ENCODE results near the gene NASP.
A peak's percentile ranks its signal among the peaks of the same experiment; 100 is the strongest.

NASP gene
- total RNA-seq: 118 to 299 (median 172) reads per million in 3 donors

DNA sequence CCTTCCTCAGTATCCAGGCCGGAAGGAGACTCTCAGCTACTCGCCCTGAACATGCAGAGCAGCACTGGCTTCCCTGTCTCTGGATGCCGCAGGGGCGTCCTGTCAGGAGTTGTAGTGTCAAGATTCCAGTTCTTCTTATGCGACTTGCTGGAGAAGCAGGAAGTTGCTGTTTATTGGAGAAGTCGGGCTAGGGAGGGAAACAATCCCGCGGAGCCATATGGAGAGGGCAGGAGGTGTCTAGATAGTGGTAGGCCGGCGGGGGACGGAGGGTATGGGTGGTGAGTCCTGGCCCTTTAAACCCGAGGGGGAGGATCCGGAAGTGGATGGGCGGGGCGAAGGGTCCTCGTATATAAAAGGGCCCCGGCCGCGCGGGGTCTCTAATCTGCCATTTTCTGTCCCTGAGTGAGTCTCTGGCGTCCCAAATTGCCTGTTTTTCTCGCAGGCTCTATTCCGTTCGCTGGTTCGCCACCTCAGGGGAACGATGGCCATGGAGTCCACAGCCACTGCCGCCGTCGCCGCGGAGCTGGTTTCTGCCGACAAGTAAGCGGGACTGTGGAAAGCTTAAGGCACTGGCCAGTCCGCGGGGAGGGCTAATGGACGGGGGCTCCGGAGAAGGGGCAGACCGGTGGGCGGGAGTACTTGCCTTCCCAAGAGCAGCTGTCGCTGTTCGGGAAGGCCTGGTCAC lies at the start of gene NASP:
TSS of gene NASP (plus strand) at position 376 of the 685 bp plus-strand sequence. CDS start at position 482, 106 bp downstream.
- H3K9me3 ChIP-seq (ENCODE audit: control insufficient read depth, low read length): no peaks in the 10 kb centered on the region

DNA sequence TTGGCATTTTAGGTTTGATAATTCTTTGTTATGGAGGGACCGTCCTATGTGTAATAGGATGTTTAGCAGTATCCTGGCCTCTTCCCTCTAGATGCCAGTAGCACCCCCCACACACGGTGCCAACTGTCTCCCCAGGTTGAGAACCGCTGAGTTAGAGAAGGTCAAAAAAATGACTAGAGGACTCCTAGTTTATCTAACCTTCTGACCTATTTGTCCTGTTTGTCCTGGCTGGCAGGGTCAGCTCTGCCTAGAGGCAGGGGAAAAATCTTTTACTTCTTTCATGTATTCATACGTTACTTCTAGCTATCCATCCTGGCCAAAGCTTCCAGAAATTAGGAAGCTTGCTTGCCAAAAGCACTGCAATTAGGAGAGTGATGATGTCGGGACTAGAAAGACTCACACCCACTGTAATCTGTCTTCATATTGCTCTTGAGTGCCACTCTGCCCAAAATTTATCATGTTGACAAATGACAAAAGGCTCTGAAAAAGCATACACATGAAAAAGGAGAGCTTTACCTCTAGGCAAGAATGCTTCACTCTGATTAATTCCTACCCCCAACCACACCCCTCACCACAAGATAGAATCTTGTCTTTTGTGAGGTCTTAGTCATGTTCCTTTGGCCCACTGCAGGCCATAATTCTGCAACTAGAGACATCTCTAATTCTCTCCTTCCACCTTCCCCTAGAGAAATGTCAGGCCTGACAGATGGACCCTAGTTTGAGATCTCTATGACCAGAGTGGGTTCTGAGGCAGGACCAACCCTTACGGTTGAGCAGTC lies 47.7 kb upstream of the NASP start:
- Histone ChIP-seq H3K4me1 (ENCODE audit: control insufficient read depth, insufficient read depth, low read length, poor library complexity, severe bottlenecking) (no peaks in the 10 kb centered on the region), H3K27me3 (replicated peaks; ENCODE audit: control insufficient read depth, insufficient read depth, low read length, poor library complexity, severe bottlenecking) (no peaks in the 10 kb centered on the region), H3K4me3 (ENCODE audit: insufficient read depth, low read depth, low read length, poor library complexity, severe bottlenecking) (no peak overlapping the region), H3K9me3 (ENCODE audit: control insufficient read depth, low read length) (no peaks in the 10 kb centered on the region), H3K36me3 (ENCODE audit: control insufficient read depth, insufficient read depth, low read length) (no peaks in the 10 kb centered on the region), H3K27ac (ENCODE audit: insufficient read depth, low read length, poor library complexity, severe bottlenecking) (no peak overlapping the region)
- DNase-seq: no peak

More for the DNA sequence above, at the start of gene NASP:
- H3K4me1 ChIP-seq (ENCODE audit: control insufficient read depth, insufficient read depth, low read length, poor library complexity, severe bottlenecking): peaks cover 9% of the 10 kb centered on the region
- no peaks in the 10 kb centered on the region for H3K36me3 ChIP-seq (ENCODE audit: control insufficient read depth, insufficient read depth, low read length)
- DNase-seq: peak; percentile 85 to 89 (median 88)
- peak within 1 kb of the TSS; percentile 92 for H3K27ac ChIP-seq (ENCODE audit: insufficient read depth, low read length, poor library complexity, severe bottlenecking)
- H3K4me3 ChIP-seq (ENCODE audit: insufficient read depth, low read depth, low read length, poor library complexity, severe bottlenecking): peak within 1 kb of the TSS; percentile 97
- H3K27me3 ChIP-seq (replicated peaks; ENCODE audit: control insufficient read depth, insufficient read depth, low read length, poor library complexity, severe bottlenecking): no peaks in the 10 kb centered on the region

GRCh38 chr1:45536886-45537285 lies 47.0 kb upstream of the NASP start:
- Histone ChIP-seq H3K4me1 (ENCODE audit: control insufficient read depth, insufficient read depth, low read length, poor library complexity, severe bottlenecking) (no peaks in the 10 kb centered on the region), H3K36me3 (ENCODE audit: control insufficient read depth, insufficient read depth, low read length) (no peaks in the 10 kb centered on the region), H3K9me3 (ENCODE audit: control insufficient read depth, low read length) (no peaks in the 10 kb centered on the region), H3K27me3 (replicated peaks; ENCODE audit: control insufficient read depth, insufficient read depth, low read length, poor library complexity, severe bottlenecking) (no peaks in the 10 kb centered on the region), H3K4me3 (ENCODE audit: insufficient read depth, low read depth, low read length, poor library complexity, severe bottlenecking) (no peak overlapping the region), H3K27ac (ENCODE audit: insufficient read depth, low read length, poor library complexity, severe bottlenecking) (no peak overlapping the region)
- no peak for DNase-seq

- H3K4me1 ChIP-seq (ENCODE audit: control insufficient read depth, insufficient read depth, low read length, poor library complexity, severe bottlenecking): peaks cover 17% of the 10 kb centered on the region
- no peak overlapping the region for H3K4me3 ChIP-seq (ENCODE audit: insufficient read depth, low read depth, low read length, poor library complexity, severe bottlenecking)
- H3K27me3 ChIP-seq (replicated peaks; ENCODE audit: control insufficient read depth, insufficient read depth, low read length, poor library complexity, severe bottlenecking): no peaks in the 10 kb centered on the region
- no peaks in the 10 kb centered on the region for H3K9me3 ChIP-seq (ENCODE audit: control insufficient read depth, low read length)
- no peak overlapping the region for H3K27ac ChIP-seq (ENCODE audit: insufficient read depth, low read length, poor library complexity, severe bottlenecking)
- DNase-seq: no peak
- no peaks in the 10 kb centered on the region for H3K36me3 ChIP-seq (ENCODE audit: control insufficient read depth, insufficient read depth, low read length)
These were observed 42.6 kb upstream of the NASP start for GRCh38 chr1:45541193-45541592.

DNA sequence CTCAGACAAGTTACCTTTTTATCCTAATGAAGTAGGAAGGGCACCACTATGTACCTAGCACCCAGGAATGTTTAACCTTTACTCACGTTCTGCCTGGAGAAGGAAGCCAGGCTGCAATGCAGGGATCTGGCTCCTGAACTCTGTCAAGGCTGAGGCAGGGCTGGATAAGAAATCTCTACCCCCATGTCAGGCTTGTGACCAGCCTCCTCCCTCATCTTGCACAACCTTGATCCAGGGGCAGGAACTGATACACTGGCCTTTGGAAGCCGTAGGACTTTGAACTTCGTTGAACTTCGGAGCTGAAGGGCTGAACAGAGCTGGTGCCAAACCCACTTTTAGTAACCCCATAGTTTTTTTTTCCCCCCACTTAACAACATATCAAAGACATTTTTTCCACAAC lies 41.2 kb upstream of the NASP start:
- no peaks in the 10 kb centered on the region for H3K27me3 ChIP-seq (replicated peaks; ENCODE audit: control insufficient read depth, insufficient read depth, low read length, poor library complexity, severe bottlenecking)
- no peak overlapping the region for H3K4me3 ChIP-seq (ENCODE audit: insufficient read depth, low read depth, low read length, poor library complexity, severe bottlenecking)
- H3K36me3 ChIP-seq (ENCODE audit: control insufficient read depth, insufficient read depth, low read length): no peaks in the 10 kb centered on the region
- H3K27ac ChIP-seq (ENCODE audit: insufficient read depth, low read length, poor library complexity, severe bottlenecking): no peak overlapping the region
- peaks cover 17% of the 10 kb centered on the region for H3K4me1 ChIP-seq (ENCODE audit: control insufficient read depth, insufficient read depth, low read length, poor library complexity, severe bottlenecking)
- DNase-seq: no peak
- no peaks in the 10 kb centered on the region for H3K9me3 ChIP-seq (ENCODE audit: control insufficient read depth, low read length)

DNA sequence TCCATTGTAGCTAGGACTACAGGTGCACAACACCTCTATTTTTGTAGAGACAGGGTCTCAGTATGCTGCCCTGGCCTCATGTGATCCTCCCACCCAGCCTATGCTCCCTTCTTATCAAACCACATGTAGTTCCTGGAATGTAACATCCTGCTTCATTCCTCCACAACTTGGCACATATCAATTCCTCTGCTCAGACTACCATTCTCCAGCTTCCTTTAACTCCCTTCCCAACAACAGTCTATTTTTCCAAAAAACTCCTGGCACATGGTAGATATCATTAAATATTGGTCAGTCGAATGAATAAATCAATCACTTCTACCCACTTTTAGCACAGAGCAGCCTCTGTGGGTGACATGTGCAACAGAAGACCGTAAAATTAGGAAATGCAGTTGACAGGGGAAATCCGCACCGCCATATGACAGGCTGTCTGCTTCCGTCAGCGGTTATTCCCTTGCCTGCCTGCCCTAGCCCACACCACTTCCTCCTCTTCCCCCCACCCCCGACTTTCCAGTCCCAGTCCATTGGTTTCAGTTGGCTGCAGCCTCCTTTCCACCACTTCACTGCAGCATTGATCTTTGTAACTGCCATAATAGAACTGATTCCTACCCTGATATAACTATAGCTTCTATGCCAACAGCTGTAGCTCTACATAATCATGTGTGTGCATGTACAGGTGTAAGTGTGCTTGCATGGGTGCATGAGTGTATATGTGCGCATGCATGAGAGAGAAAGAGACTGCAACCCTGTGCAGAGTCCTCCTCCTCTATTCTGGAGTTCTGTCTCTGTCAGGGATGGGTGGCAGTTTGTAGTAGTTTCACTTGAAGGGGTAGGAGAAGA lies 40.0 kb upstream of the NASP start:
- H3K27ac ChIP-seq (ENCODE audit: insufficient read depth, low read length, poor library complexity, severe bottlenecking): peak overlapping the region; percentile 57
- H3K4me1 ChIP-seq (ENCODE audit: control insufficient read depth, insufficient read depth, low read length, poor library complexity, severe bottlenecking): peaks cover 17% of the 10 kb centered on the region
- no peaks in the 10 kb centered on the region for H3K27me3 ChIP-seq (replicated peaks; ENCODE audit: control insufficient read depth, insufficient read depth, low read length, poor library complexity, severe bottlenecking)
- no peak overlapping the region for H3K4me3 ChIP-seq (ENCODE audit: insufficient read depth, low read depth, low read length, poor library complexity, severe bottlenecking)
- no peaks in the 10 kb centered on the region for H3K36me3 ChIP-seq (ENCODE audit: control insufficient read depth, insufficient read depth, low read length)
- DNase-seq: peak; percentile 74 to 76 (median 74)
- H3K9me3 ChIP-seq (ENCODE audit: control insufficient read depth, low read length): no peaks in the 10 kb centered on the region

GRCh38 chr1:45544530-45544929 lies 39.3 kb upstream of the NASP start:
- no peak overlapping the region for H3K4me3 ChIP-seq (ENCODE audit: insufficient read depth, low read depth, low read length, poor library complexity, severe bottlenecking)
- DNase-seq: no peak
- H3K36me3 ChIP-seq (ENCODE audit: control insufficient read depth, insufficient read depth, low read length): no peaks in the 10 kb centered on the region
- no peaks in the 10 kb centered on the region for H3K27me3 ChIP-seq (replicated peaks; ENCODE audit: control insufficient read depth, insufficient read depth, low read length, poor library complexity, severe bottlenecking)
- no peak overlapping the region for H3K27ac ChIP-seq (ENCODE audit: insufficient read depth, low read length, poor library complexity, severe bottlenecking)
- H3K4me1 ChIP-seq (ENCODE audit: control insufficient read depth, insufficient read depth, low read length, poor library complexity, severe bottlenecking): peaks cover 17% of the 10 kb centered on the region
- H3K9me3 ChIP-seq (ENCODE audit: control insufficient read depth, low read length): no peaks in the 10 kb centered on the region

DNA sequence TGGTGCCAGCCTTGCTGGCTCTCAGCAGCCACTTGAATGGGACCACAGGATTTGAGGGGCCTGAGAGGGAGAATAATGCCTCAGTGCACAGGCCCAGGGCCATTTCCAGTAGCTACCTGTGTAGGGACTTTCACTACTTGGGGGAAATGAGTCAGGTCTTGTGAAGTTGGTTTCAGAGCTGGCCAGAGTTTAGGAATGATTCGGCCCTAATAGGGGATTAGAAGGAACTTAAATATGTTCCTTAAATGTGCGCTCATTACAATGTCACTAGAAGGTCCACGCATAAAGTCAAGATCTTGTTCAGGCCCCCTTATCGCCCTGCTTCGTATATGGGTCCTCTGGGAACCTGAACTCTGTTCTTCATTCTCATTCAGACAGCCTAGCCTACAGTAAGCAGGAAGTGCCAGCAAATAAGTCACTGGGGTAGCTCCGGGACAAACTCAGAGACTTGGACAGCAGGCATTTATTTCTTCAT lies 38.8 kb upstream of the NASP start:
- H3K27me3 ChIP-seq (replicated peaks; ENCODE audit: control insufficient read depth, insufficient read depth, low read length, poor library complexity, severe bottlenecking): no peaks in the 10 kb centered on the region
- H3K4me3 ChIP-seq (ENCODE audit: insufficient read depth, low read depth, low read length, poor library complexity, severe bottlenecking): no peak overlapping the region
- no peaks in the 10 kb centered on the region for H3K9me3 ChIP-seq (ENCODE audit: control insufficient read depth, low read length)
- no peak for DNase-seq
- H3K27ac ChIP-seq (ENCODE audit: insufficient read depth, low read length, poor library complexity, severe bottlenecking): peak overlapping the region; percentile 31
- peaks cover 17% of the 10 kb centered on the region for H3K4me1 ChIP-seq (ENCODE audit: control insufficient read depth, insufficient read depth, low read length, poor library complexity, severe bottlenecking)
- no peaks in the 10 kb centered on the region for H3K36me3 ChIP-seq (ENCODE audit: control insufficient read depth, insufficient read depth, low read length)

GRCh38 chr1:45545553-45546310 lies 38.1 kb upstream of the NASP start:
- no peak overlapping the region for H3K4me3 ChIP-seq (ENCODE audit: insufficient read depth, low read depth, low read length, poor library complexity, severe bottlenecking)
- no peaks in the 10 kb centered on the region for H3K27me3 ChIP-seq (replicated peaks; ENCODE audit: control insufficient read depth, insufficient read depth, low read length, poor library complexity, severe bottlenecking)
- no peak overlapping the region for H3K27ac ChIP-seq (ENCODE audit: insufficient read depth, low read length, poor library complexity, severe bottlenecking)
- no peaks in the 10 kb centered on the region for H3K36me3 ChIP-seq (ENCODE audit: control insufficient read depth, insufficient read depth, low read length)
- H3K4me1 ChIP-seq (ENCODE audit: control insufficient read depth, insufficient read depth, low read length, poor library complexity, severe bottlenecking): peaks cover 21% of the 10 kb centered on the region
- DNase-seq: no peak
- no peaks in the 10 kb centered on the region for H3K9me3 ChIP-seq (ENCODE audit: control insufficient read depth, low read length)

Data from effector memory CD4-positive, alpha-beta T cell (primary cell).